Measurements from ENCODE around the gene PTPRB.

Gene PTPRB

DNA sequence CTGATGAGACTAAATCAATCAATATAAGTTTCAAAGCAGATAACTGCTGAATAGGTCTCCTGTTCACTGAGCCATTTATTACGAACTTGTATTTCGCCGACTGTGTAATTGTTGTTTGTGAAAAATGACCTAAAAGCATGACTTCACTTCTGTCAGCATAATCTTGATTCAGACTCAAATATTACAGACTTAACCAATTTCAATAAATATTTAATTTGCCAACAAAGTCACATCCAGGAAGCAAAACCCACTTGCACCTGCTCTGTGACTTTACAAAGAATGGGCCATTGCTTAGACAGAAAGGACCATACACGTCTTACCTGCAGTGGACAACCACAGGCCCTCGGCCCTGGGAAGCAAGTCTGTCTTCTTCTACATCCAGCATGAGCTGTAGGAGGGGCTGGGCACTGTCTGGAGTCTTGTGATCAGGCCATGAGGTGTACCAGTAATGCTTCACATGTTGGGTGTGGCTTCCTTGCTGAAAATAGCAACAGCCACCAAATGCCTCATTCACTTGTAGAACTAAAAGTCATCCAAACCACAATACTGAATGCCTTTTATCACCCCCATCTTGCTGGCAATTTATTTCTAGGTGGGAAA is 23.5 kb upstream of the PTPRB start:
- CTCF ChIA-PET: interaction anchor here (1.2 kb wide), 2 partner anchors 9 to 61 kb away, joined by 4 to 5 read pairs; no protein-coding TSS in a partner anchor
- Histone ChIP-seq H3K9me3 (ENCODE audit: control insufficient read depth, insufficient read depth, low read depth, low read length) (no peaks in the 10 kb centered on the region), H3K4me3 (ENCODE audit: low read depth, low read length) (no peak overlapping the region), H3K36me3 (ENCODE audit: control insufficient read depth in 2 of 2, insufficient read depth in 1 of 2, low read length in 2 of 2) (no peaks in the 10 kb centered on the region), H3K4me1 (ENCODE audit: control insufficient read depth, insufficient read depth, low read length) (peaks cover 17% of the 10 kb centered on the region), H3K27ac (ENCODE audit: extremely low read depth, low read depth, low read length) (no peak overlapping the region)
- TF ChIP-seq ZNF169 (tag by site-specific recombination; IDR thresholded peaks at IDR 0.05) (no peak), SCRT2 (tag by site-specific recombination; IDR thresholded peaks at IDR 0.05) (peak; percentile 78)
- POLR2A ChIA-PET: no interaction called here

DNA sequence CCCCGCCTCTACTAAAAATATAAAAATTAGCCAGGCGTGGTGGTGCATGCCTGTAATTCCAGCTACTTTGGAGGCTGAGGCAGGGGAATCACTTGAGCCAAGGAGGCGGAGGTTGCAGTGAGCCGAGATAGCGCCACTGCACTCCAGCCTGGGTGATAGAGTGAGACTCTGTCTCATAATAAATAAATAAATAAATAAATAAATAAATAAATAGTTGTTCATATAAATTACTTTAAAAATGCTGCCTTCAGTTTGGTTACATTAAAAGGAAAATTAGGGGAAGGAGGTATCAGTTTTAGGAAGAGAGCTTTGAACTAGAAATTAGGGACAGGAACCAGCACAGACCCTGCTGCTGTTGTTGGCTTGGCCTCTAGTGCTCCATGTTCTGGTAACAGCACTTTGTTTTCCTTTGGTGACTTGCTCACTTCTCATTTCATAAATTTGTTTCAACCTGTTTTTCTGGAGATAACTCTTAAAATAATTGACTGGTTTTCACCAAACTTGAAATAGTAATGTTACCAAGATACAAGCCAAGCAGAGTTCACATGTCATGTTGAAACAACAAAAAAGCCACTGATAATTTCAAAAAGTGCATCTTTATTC is 22.9 kb upstream of the PTPRB start:
- Histone ChIP-seq H3K9me3 (ENCODE audit: control insufficient read depth, insufficient read depth, low read depth, low read length) (no peaks in the 10 kb centered on the region), H3K4me3 (ENCODE audit: low read depth, low read length) (no peak overlapping the region), H3K27ac (ENCODE audit: extremely low read depth, low read depth, low read length) (no peak overlapping the region), H3K36me3 (ENCODE audit: control insufficient read depth in 2 of 2, insufficient read depth in 1 of 2, low read length in 2 of 2) (no peaks in the 10 kb centered on the region), H3K4me1 (ENCODE audit: control insufficient read depth, insufficient read depth, low read length) (peaks cover 17% of the 10 kb centered on the region)
- CTCF ChIA-PET: interaction anchor here (1.2 kb wide), 2 partner anchors 9 to 60 kb away, joined by 4 to 5 read pairs; no protein-coding TSS in a partner anchor
- POLR2A ChIA-PET: no interaction called here
- TF ChIP-seq ZBTB8A (tag by site-specific recombination; IDR thresholded peaks at IDR 0.05): peak; percentile 48; the same call in 1 of the 2 replicates
- TF ChIP-seq PRDM4 (tag by site-specific recombination; IDR thresholded peaks at IDR 0.05): no peak
- no peak for TF ChIP-seq ZNF202 (tag by site-specific recombination; IDR thresholded peaks at IDR 0.05; ENCODE audit: borderline replicate concordance)
- no peak for TF ChIP-seq ZNF621 (tag by site-specific recombination; IDR thresholded peaks at IDR 0.05)
- TF ChIP-seq, protein P1, sequence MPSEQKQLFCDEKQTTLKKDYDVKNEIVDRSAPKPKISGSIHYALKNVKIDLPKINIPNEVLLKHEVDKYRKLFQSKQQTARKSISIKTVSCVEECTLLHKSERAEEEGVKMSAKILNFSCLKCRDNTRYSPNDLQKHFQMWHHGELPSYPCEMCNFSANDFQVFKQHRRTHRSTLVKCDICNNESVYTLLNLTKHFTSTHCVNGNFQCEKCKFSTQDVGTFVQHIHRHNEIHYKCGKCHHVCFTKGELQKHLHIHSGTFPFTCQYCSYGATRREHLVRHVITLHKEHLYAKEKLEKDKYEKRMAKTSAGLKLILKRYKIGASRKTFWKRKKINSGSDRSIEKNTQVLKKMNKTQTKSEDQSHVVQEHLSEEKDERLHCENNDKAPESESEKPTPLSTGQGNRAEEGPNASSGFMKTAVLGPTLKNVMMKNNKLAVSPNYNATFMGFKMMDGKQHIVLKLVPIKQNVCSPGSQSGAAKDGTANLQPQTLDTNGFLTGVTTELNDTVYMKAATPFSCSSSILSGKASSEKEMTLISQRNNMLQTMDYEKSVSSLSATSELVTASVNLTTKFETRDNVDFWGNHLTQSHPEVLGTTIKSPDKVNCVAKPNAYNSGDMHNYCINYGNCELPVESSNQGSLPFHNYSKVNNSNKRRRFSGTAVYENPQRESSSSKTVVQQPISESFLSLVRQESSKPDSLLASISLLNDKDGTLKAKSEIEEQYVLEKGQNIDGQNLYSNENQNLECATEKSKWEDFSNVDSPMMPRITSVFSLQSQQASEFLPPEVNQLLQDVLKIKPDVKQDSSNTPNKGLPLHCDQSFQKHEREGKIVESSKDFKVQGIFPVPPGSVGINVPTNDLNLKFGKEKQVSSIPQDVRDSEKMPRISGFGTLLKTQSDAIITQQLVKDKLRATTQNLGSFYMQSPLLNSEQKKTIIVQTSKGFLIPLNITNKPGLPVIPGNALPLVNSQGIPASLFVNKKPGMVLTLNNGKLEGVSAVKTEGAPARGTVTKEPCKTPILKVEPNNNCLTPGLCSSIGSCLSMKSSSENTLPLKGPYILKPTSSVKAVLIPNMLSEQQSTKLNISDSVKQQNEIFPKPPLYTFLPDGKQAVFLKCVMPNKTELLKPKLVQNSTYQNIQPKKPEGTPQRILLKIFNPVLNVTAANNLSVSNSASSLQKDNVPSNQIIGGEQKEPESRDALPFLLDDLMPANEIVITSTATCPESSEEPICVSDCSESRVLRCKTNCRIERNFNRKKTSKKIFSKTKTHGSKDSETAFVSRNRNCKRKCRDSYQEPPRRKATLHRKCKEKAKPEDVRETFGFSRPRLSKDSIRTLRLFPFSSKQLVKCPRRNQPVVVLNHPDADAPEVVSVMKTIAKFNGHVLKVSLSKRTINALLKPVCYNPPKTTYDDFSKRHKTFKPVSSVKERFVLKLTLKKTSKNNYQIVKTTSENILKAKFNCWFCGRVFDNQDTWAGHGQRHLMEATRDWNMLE (tag by site-specific recombination; conservative IDR thresholded peaks at IDR 0.05; ENCODE audit: low read depth): peak; percentile 80
- TF ChIP-seq ZBTB11 (tag by site-specific recombination; conservative IDR thresholded peaks at IDR 0.05; ENCODE audit: low read depth): peak; percentile 58
- no peak for TF ChIP-seq ZSCAN18 (tag by site-specific recombination; IDR thresholded peaks at IDR 0.05)
- peak; percentile 28 for TF ChIP-seq ZNF654 (tag by site-specific recombination; IDR thresholded peaks at IDR 0.05; ENCODE audit: low read depth)
- TF ChIP-seq ZNF623 (tag by site-specific recombination; IDR thresholded peaks at IDR 0.05): peak; percentile 57
- TF ChIP-seq HOXA7 (CRISPR knock-in tag; IDR thresholded peaks at IDR 0.05; ENCODE audit: borderline replicate concordance): no peak
- TF ChIP-seq, protein P2, sequence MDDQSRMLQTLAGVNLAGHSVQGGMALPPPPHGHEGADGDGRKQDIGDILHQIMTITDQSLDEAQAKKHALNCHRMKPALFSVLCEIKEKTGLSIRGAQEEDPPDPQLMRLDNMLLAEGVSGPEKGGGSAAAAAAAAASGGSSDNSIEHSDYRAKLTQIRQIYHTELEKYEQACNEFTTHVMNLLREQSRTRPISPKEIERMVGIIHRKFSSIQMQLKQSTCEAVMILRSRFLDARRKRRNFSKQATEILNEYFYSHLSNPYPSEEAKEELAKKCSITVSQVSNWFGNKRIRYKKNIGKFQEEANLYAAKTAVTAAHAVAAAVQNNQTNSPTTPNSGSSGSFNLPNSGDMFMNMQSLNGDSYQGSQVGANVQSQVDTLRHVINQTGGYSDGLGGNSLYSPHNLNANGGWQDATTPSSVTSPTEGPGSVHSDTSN (CRISPR knock-in tag; IDR thresholded peaks at IDR 0.05): no peak
- peak; percentile 70 for TF ChIP-seq ZNF426 (tag by site-specific recombination; IDR thresholded peaks at IDR 0.05)
- TF ChIP-seq ZNF140 (tag by site-specific recombination; IDR thresholded peaks at IDR 0.05): 0 out of 2 replicates have a peak, but pooled peaks have one; percentile 57
- TF ChIP-seq ZNF529 (tag by site-specific recombination; IDR thresholded peaks at IDR 0.05; ENCODE audit: insufficient replicate concordance): no peak
- no peak for TF ChIP-seq SCRT1 (tag by site-specific recombination; IDR thresholded peaks at IDR 0.05; ENCODE audit: borderline replicate concordance)
- TF ChIP-seq ZNF248 (tag by site-specific recombination; IDR thresholded peaks at IDR 0.05): no peak
- no peak for TF ChIP-seq ZBTB48 (tag by site-specific recombination; IDR thresholded peaks at IDR 0.05)

All from HEK293 (cell line).